Mucosa of descending colon (tissue), 3 donors: Measurements from ENCODE around the gene RWDD3. TPM values are rescaled to one million over a fixed set of nuclear protein-coding genes. Genes with fewer than 3 reads are reported as not detected.

Experiments
- ATAC-seq: fragments of 200-7000 bp; cut with Tn5 transposase; one replicate; pipeline ENCODE4 v1.9.1; 2020; ENCODE audit warnings: mild to moderate bottlenecking, moderate library complexity
- DNase-seq, 3 donors: peaks; one replicate each; pipeline ENCODE4 v3.0.0-alpha.2; 2020
- H3K36me3 ChIP-seq: fragments of 200-600 bp; one replicate; pipeline ENCODE4 v1.8.0; 2021; ENCODE audit warnings: low read depth, mild to moderate bottlenecking
- H3K4me1 ChIP-seq: fragments of 200-600 bp; one replicate; pipeline ENCODE4 v1.8.0; 2021; ENCODE audit warnings: low read depth, mild to moderate bottlenecking
- H3K4me3 ChIP-seq: fragments of 200-600 bp; one replicate; pipeline ENCODE4 v1.8.0; 2021; ENCODE audit warnings: mild to moderate bottlenecking
- H3K9me3 ChIP-seq: fragments of 200-600 bp; one replicate; pipeline ENCODE4 v1.8.0; 2021; ENCODE audit warnings: mild to moderate bottlenecking
- intact Hi-C, 2 donors: fragments of 100-400 bp; cut with DNase I in 1 of 2; cut with micrococcal nuclease in 1 of 2; formaldehyde crosslinking; loops; one replicate each; pipeline versions ENCODE4 v1.11.0 to v1.11.1; 2022; cut with DNase I, micrococcal nuclease
- total RNA-seq, 3 donors: library from RNA; stranded (reverse); fragmentation: NEBNext Ultra II Directional in 2 of 3; extraction: Animal tissue kit (Norgen Biotek cat#: 25700) in 2 of 3; gene quantifications; one replicate each; pipeline versions ENCODE4 v1.2.1 to v1.2.4, GENCODE V29; 2021 to 2023
- TF ChIP-seq, protein P1 (sequence below): fragments of 200-600 bp; IDR thresholded peaks from one replicate; pipeline ENCODE4 v1.8.0; 2022; ENCODE audit warnings: antibody characterized with exemption, mild to moderate bottlenecking
- donor health status: DM: no; HTN: no; CAD: no; lungs with moderate emphysema.
- donor health status: DM: no; HTN: no; CAD: no.
- donor health status: DM: no; HTN: yes; CAD: no.

Gene RWDD3
- total RNA-seq, 3 donors from 2014 or later, result 14.2 to 16.9 (median 15.5) TPM

DNA sequence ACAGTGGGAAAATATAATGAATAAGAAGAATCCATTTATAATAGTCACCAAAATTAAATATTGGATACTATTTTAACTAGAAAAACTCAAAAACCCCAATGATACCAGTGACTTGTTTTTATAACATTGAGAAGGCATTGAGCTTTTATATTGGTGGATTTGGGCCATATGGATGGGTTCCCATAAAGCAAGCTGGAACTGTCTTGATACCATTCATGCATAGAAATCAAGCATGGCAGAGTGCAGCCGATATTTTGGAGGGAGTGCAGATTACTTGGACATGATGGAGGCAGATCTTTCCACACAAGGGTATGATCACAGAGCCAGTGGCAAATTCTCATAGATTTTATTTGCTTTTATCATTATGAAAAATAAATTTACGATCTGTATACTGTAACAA is 3.8 kb upstream of the RWDD3 start:
- H3K4me1 ChIP-seq, result peaks cover 10% of the 10 kb centered on the region
- DNase-seq (no peak), ATAC-seq (no peak)
- no peak overlapping the region for H3K4me3 ChIP-seq
- intact Hi-C loops, result loop anchor here in 1 of 2 donors (10.0 kb wide), 2 partner anchors 145 to 375 kb away; no protein-coding TSS in a partner anchor
- no peaks in the 10 kb centered on the region for H3K9me3 ChIP-seq
- TF ChIP-seq, protein P1, sequence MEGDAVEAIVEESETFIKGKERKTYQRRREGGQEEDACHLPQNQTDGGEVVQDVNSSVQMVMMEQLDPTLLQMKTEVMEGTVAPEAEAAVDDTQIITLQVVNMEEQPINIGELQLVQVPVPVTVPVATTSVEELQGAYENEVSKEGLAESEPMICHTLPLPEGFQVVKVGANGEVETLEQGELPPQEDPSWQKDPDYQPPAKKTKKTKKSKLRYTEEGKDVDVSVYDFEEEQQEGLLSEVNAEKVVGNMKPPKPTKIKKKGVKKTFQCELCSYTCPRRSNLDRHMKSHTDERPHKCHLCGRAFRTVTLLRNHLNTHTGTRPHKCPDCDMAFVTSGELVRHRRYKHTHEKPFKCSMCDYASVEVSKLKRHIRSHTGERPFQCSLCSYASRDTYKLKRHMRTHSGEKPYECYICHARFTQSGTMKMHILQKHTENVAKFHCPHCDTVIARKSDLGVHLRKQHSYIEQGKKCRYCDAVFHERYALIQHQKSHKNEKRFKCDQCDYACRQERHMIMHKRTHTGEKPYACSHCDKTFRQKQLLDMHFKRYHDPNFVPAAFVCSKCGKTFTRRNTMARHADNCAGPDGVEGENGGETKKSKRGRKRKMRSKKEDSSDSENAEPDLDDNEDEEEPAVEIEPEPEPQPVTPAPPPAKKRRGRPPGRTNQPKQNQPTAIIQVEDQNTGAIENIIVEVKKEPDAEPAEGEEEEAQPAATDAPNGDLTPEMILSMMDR, result no peak
- H3K36me3 ChIP-seq, result no peaks in the 10 kb centered on the region

DNA sequence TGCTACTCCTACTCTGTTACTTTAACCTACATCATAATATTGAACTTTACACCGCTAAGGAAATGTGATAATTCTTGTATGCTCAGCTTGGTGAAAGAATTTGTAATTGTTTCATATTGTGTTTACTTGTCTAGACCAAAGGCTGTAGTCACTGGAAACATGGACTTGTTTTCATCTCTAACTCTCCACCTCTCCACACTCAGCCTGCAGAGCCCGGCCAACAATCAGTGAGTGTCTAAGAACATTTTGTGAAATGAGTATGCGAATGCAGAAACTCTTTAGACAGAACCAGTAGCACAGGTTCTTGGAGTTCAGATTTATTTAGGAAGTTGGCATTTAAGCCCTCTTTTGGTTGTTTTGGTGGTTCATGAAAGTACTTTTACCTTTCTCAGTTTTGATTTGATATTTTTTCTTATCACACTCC is 3.2 kb upstream of the RWDD3 start:
- peaks cover 10% of the 10 kb centered on the region for H3K4me1 ChIP-seq
- no peaks in the 10 kb centered on the region for H3K36me3 ChIP-seq
- no peaks in the 10 kb centered on the region for H3K9me3 ChIP-seq
- H3K4me3 ChIP-seq, result no peak overlapping the region
- intact Hi-C loops, result loop anchor here in 1 of 2 donors (10.0 kb wide), 2 partner anchors 146 to 376 kb away; no protein-coding TSS in a partner anchor
- TF ChIP-seq, protein P1, result no peak
- no peak for ATAC-seq
- DNase-seq, result no peak

DNA sequence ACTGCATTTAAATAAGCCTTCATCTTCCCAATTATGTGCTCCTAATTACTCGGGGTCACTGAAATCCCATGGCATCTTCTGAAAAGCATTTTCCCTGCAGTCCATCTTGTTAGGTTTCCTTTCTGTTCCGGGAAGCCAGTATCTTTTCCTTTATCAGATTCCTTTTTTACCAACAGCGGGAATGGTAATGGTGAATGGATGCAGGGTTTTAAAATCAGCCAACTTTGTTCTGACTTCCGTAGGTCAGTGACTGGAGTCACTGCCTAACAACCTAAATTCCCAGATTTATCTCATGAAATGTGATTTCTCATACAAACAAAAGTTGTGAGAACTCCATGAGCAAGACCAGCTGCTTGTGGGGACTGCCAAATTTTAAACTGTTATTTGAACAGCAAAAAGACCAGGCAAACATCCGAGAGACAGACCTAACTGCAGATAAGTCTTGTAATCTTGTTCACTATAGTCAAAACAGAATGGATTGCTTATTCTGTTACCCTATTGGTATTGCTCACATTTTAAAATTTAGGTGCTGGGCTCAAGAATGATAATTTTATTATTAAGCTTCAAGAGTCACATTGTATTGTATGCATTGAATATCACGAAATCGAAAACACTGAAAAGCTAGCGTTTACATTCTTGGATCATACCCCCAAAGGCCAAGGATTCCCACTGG is 1.2 kb upstream of the RWDD3 start:
- Histone ChIP-seq H3K4me3 (no peak overlapping the region), H3K4me1 (peaks cover 10% of the 10 kb centered on the region), H3K9me3 (no peaks in the 10 kb centered on the region), H3K36me3 (no peaks in the 10 kb centered on the region)
- no peak for DNase-seq
- intact Hi-C loops, result loop anchor here in 1 of 2 donors (10.0 kb wide), 2 partner anchors 148 to 378 kb away; no protein-coding TSS in a partner anchor
- no peak for ATAC-seq
- TF ChIP-seq, protein P1, result no peak

DNA sequence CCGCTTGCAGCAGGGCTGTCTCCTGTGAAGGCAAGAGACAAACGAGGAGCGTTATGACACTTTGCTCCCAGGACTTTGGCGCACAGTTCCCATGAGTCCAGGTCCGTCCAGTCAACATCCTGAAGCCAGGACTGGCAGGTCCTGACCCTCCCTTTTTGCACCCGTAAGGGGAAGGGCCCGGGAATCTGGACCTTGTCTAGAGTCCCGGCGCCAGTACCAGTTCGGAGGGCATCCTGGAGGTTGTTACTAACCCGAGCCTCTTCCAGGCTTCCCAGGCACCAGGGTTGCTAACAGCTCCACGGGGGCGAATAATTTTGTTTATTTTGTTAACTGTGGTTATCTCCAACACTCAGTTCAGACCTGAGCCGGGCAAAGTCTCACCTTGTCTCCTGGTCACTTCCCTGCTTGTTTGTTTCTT is 682 bp upstream of the RWDD3 start:
- intact Hi-C loops, result loop anchor here in 1 of 2 donors (10.0 kb wide), 2 partner anchors 149 to 379 kb away; no protein-coding TSS in a partner anchor
- Histone ChIP-seq H3K4me1 (peaks cover 10% of the 10 kb centered on the region), H3K36me3 (no peaks in the 10 kb centered on the region), H3K4me3 (peak overlapping the region; percentile 76), H3K9me3 (no peaks in the 10 kb centered on the region)
- DNase-seq (peak; percentile 55 to 72 (median 71)), ATAC-seq (peak; percentile 63)
- TF ChIP-seq, protein P1, result no peak

DNA sequence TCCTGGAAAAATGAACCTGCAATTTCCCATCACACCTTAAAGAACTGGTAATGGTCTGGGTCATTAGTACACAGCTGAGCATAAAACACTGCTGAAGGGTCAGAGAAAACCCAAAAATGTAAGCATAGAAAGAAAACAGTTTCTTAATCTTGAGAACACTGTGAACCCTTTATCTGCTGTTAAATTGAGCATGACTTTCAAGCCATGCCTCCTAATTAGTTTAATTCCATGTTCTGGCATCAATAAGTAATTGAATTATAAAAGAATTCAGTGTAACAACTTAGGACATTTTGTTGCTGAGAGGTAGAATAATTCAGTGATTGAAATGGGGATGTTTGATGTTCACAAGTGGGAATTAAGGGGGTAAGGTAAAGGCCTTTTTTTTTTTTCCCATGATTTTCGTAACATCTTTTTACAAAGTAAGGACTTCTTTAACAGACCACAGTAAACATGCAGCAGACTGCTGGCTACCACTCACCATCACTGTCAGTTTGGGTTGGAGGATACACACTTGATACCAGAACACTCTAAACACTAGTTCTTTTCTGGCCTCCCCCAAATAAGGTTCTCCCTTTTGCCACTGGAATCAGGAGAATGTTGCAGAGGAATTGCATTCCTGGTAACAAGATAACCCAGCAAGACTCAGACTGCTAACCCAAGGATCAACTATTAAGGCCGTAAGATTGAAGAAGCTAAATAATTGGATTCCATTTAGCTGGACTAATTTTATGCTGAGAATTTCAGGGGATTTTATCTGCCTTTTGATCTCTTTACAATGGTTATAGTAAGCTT is 3.0 kb downstream of the RWDD3 start:
- Histone ChIP-seq H3K36me3 (no peaks in the 10 kb centered on the region), H3K4me1 (peaks cover 10% of the 10 kb centered on the region), H3K4me3 (no peak overlapping the region), H3K9me3 (peaks cover 6% of the 10 kb centered on the region)
- TF ChIP-seq, protein P1, result no peak
- intact Hi-C loops, result loop anchor here in 1 of 2 donors (10.0 kb wide), 2 partner anchors 152 to 382 kb away; no protein-coding TSS in a partner anchor
- ATAC-seq, result no peak
- DNase-seq, result no peak
